Keratinocyte (primary cell): ENCODE measurements around the gene AGTPBP1. TPM values are rescaled to one million over a fixed set of nuclear protein-coding genes. Genes with fewer than 3 reads are reported as not detected.

Experiments
- DNase-seq: peaks from one replicate; pipeline ENCODE4 v3.0.0-alpha.2; 2011; ENCODE audit warnings: low read depth, missing footprints, low spot score
- FAIRE-seq: peaks from 2 replicates; lab custom pipeline; 2011; peaks lifted over from hg19 to GRCh38; lab: Jason Lieb, UNC
- H2AFZ ChIP-seq: 2 replicates; pipeline ENCODE4 v1.6.0; 2012; ENCODE audit warnings: low read length, control low read depth, inconsistent platforms; ENCODE audit not compliant: control insufficient read depth
- H3K27ac ChIP-seq: 2 replicates; pipeline ENCODE4 v1.5.1; 2011; ENCODE audit warnings: low read length; ENCODE audit not compliant: control insufficient read depth, insufficient read depth
- H3K27me3 ChIP-seq: 3 replicates; pipeline ENCODE4 v1.6.0; 2011; ENCODE audit warnings: low read length; ENCODE audit not compliant: control insufficient read depth, insufficient read depth; ENCODE audit errors: extremely low read depth
- H3K36me3 ChIP-seq, 2 experiments: 2 replicates in 1 of 2; 3 replicates in 1 of 2; pipeline ENCODE4 v1.5.1; 2011; ENCODE audit warnings: low read length in 2 of 2, mild to moderate bottlenecking in 1 of 2; ENCODE audit not compliant: control insufficient read depth in 2 of 2, insufficient read depth in 2 of 2; ENCODE audit errors: extremely low read depth in 1 of 2
- H3K4me1 ChIP-seq: 3 replicates; pipeline ENCODE4 v1.5.1; 2011; ENCODE audit warnings: low read length; ENCODE audit not compliant: control insufficient read depth, insufficient read depth; ENCODE audit errors: extremely low read depth
- H3K4me2 ChIP-seq: 3 replicates; pipeline ENCODE4 v1.6.0; 2011; ENCODE audit warnings: low read depth, low read length; ENCODE audit not compliant: control insufficient read depth, insufficient read depth; ENCODE audit errors: extremely low read depth
- H3K4me3 ChIP-seq, 3 experiments: fragments of 200-600 bp in 1 of 3; sonication (generic) in 1 of 3; 2 replicates in 2 of 3; 3 replicates in 1 of 3; pipeline ENCODE4 v1.5.1; 2011 to 2016; ENCODE audit warnings: low read length in 3 of 3, mild to moderate bottlenecking in 3 of 3, control low read depth in 2 of 3, inconsistent platforms in 1 of 3, low read depth in 1 of 3, mixed read lengths in 1 of 3, mixed run types in 1 of 3, moderate library complexity in 1 of 3; ENCODE audit not compliant: control insufficient read depth in 2 of 3, insufficient read depth in 2 of 3; ENCODE audit errors: extremely low read depth in 1 of 3
- H3K79me2 ChIP-seq: 2 replicates; pipeline ENCODE4 v1.6.0; 2012; ENCODE audit warnings: low read length; ENCODE audit not compliant: control insufficient read depth, insufficient read depth
- H3K9ac ChIP-seq: 3 replicates; pipeline ENCODE4 v1.6.0; 2011; ENCODE audit warnings: low read length; ENCODE audit not compliant: control insufficient read depth, insufficient read depth; ENCODE audit errors: extremely low read depth
- H3K9me1 ChIP-seq: 3 replicates; pipeline ENCODE4 v1.6.0; 2011; ENCODE audit warnings: low read length; ENCODE audit not compliant: control insufficient read depth, insufficient read depth; ENCODE audit errors: extremely low read depth
- H3K9me3 ChIP-seq: 2 replicates; pipeline ENCODE4 v1.5.1; 2012; ENCODE audit warnings: low read depth, low read length; ENCODE audit not compliant: control insufficient read depth
- H4K20me1 ChIP-seq: 3 replicates; pipeline ENCODE4 v1.6.0; 2011; ENCODE audit warnings: low read length; ENCODE audit not compliant: control insufficient read depth, insufficient read depth; ENCODE audit errors: extremely low read depth
- CTCF ChIP-seq, 3 experiments: IDR thresholded peaks in 1 of 3; conservative IDR thresholded peaks in 1 of 3; optimal IDR thresholded peaks in 1 of 3; 2 replicates in 2 of 3; 3 replicates in 1 of 3; pipeline versions ENCODE3 to v1.5.1; 2011; ENCODE audit warnings: low read length in 3 of 3, mild to moderate bottlenecking in 3 of 3, moderate library complexity in 2 of 3, control low read depth in 1 of 3, inconsistent platforms in 1 of 3; ENCODE audit not compliant: insufficient read depth in 2 of 3; ENCODE audit errors: extremely low read depth in 1 of 3
- EZH2 ChIP-seq: IDR thresholded peaks from one replicate; pipeline ENCODE4 v1.6.1; 2012; ENCODE audit warnings: inconsistent platforms, mild to moderate bottlenecking, low read length, moderate library complexity
- dilution Hi-C: fragments of 300-500 bp; cut with MboI; formaldehyde crosslinking; loops from one replicate; pipeline ENCODE4 v1.7.0; 2020; ENCODE audit warnings: low sequenced_read_pairs; ENCODE audit not compliant: extremely low pct_ligation_motif_present
- polyA plus RNA-seq, 5 experiments: library from polyadenylated mRNA; depleted of rRNA in 3 of 5; stranded (reverse) in 3 of 5; stranded (forward) in 1 of 5; unstranded in 1 of 5; fragments of >200 nt; gene quantifications; 1 replicate in 1 of 5; 2 replicates in 3 of 5; 3 replicates in 1 of 5; pipeline versions ENCODE4 v1.2.1 to v1.2.3, GENCODE V29; 2011 to 2012; ENCODE audit warnings: missing spikeins in 2 of 5, low read depth in 1 of 5, low replicate concordance in 1 of 5

The AGTPBP1 gene
- polyA plus RNA-seq, 1 donor (not counting 4 experiments of a cell fraction or from before 2014, with no cell fraction given), result 11.1 TPM

GRCh38 chr9:85743275-85744128 is 1.7 kb upstream of the AGTPBP1 start:
- peak overlapping the region; percentile 87 for H3K27ac ChIP-seq
- peak overlapping the region; percentile 7 for H2AFZ ChIP-seq
- dilution Hi-C loops, result no loop called here
- peaks cover 4% of the 10 kb centered on the region for H3K79me2 ChIP-seq
- H3K4me3 ChIP-seq, result peak overlapping the region in 2 of 3 experiments; percentile 43 to 47
- no peak for TF ChIP-seq CTCF (optimal IDR thresholded peaks at IDR 0.05 in 1 of 3, IDR thresholded peaks at IDR 0.05 in 1 of 3, conservative IDR thresholded peaks at IDR 0.05 in 1 of 3; ENCODE audit: extremely low read depth in 1 of 3, insufficient read depth in 2 of 3, low read length in 3 of 3)
- TF ChIP-seq EZH2, result no peak
- peaks cover 21% of the 10 kb centered on the region for H3K4me1 ChIP-seq
- DNase-seq (peak; percentile 64), FAIRE-seq (peak; percentile 23)
- H3K9ac ChIP-seq, result peak overlapping the region; percentile 89
- H3K9me3 ChIP-seq, result no peaks in the 10 kb centered on the region
- H3K36me3 ChIP-seq, result no peaks in the 10 kb centered on the region
- peak overlapping the region; percentile 97 for H3K4me2 ChIP-seq
- no peaks in the 10 kb centered on the region for H3K9me1 ChIP-seq
- H3K27me3 ChIP-seq, result peaks cover 17% of the 10 kb centered on the region
- no peaks in the 10 kb centered on the region for H4K20me1 ChIP-seq

GRCh38 chr9:85742597-85742936 is 813 bp upstream of the AGTPBP1 start:
- H3K9me3 ChIP-seq, result no peaks in the 10 kb centered on the region
- peak overlapping the region; percentile 89 to 96 (median 91) for H3K4me3 ChIP-seq
- FAIRE-seq (peak; percentile 36), DNase-seq (no peak)
- no peaks in the 10 kb centered on the region for H3K36me3 ChIP-seq
- no peaks in the 10 kb centered on the region for H4K20me1 ChIP-seq
- dilution Hi-C loops, result no loop called here
- peak overlapping the region; percentile 97 for H3K4me2 ChIP-seq
- H3K79me2 ChIP-seq, result peaks cover 4% of the 10 kb centered on the region
- peaks cover 17% of the 10 kb centered on the region for H3K27me3 ChIP-seq
- peak overlapping the region; percentile 89 for H3K9ac ChIP-seq
- peak overlapping the region; percentile 87 for H2AFZ ChIP-seq
- TF ChIP-seq CTCF (optimal IDR thresholded peaks at IDR 0.05 in 1 of 3, IDR thresholded peaks at IDR 0.05 in 1 of 3, conservative IDR thresholded peaks at IDR 0.05 in 1 of 3; ENCODE audit: extremely low read depth in 1 of 3, insufficient read depth in 2 of 3, low read length in 3 of 3) (no peak), EZH2 (no peak)
- H3K9me1 ChIP-seq, result no peaks in the 10 kb centered on the region
- peaks cover 21% of the 10 kb centered on the region for H3K4me1 ChIP-seq
- H3K27ac ChIP-seq, result peak overlapping the region; percentile 87
